HL-60 (cell line): ENCODE data around the gene TLCD4.

Experiments
- DNase-seq, 2 experiments: peaks; one replicate each; pipeline ENCODE4 v3.0.0-alpha.2; 2010 to 2020; ENCODE audit warnings: low read depth in 1 of 2, low spot score in 1 of 2
- H3K27ac ChIP-seq: fragments of 250-450 bp; sonication (Bioruptor Pico); replicated peaks from 2 replicates; pipeline ENCODE4 v1.5.1; 2020; ENCODE audit warnings: mild to moderate bottlenecking, moderate library complexity
- H3K27me3 ChIP-seq: fragments of 250-450 bp; sonication (Bioruptor Pico); 2 replicates; pipeline ENCODE4 v1.5.1; 2021; ENCODE audit warnings: mild to moderate bottlenecking, moderate library complexity; ENCODE audit not compliant: insufficient read depth, poor library complexity, severe bottlenecking
- H3K4me3 ChIP-seq: replicated peaks from 2 replicates; pipeline ENCODE4 v1.5.1; 2011; ENCODE audit warnings: mild to moderate bottlenecking, control low read depth, low read length; ENCODE audit not compliant: insufficient read depth
- CTCF ChIP-seq: IDR thresholded peaks from one replicate; pipeline ENCODE4 v1.5.1; 2011; ENCODE audit warnings: low read length, control low read depth, inconsistent platforms; ENCODE audit not compliant: insufficient read depth
- GABPA ChIP-seq: IDR thresholded peaks from 2 replicates; pipeline ENCODE4 v1.6.1; 2012; ENCODE audit warnings: low read depth
- POLR2AphosphoS5 ChIP-seq: IDR thresholded peaks from 2 replicates; pipeline ENCODE4 v1.6.1; 2012; ENCODE audit warnings: low read depth
- REST ChIP-seq: IDR thresholded peaks from 2 replicates; pipeline ENCODE4 v1.6.1; 2012; ENCODE audit warnings: low read depth; ENCODE audit not compliant: insufficient replicate concordance
- SPI1 ChIP-seq: IDR thresholded peaks from 2 replicates; pipeline ENCODE4 v1.6.1; 2012; ENCODE audit warnings: low read depth, mild to moderate bottlenecking, borderline replicate concordance

TLCD4 gene

GRCh38 chr1:95122151-95122697 is 5.1 kb downstream of the TLCD4 start:
- no peak overlapping the region for H3K27ac ChIP-seq
- TF ChIP-seq REST (no peak), SPI1 (no peak), POLR2AphosphoS5 (no peak), CTCF (no peak), GABPA (no peak)
- no peak for DNase-seq
- H3K27me3 ChIP-seq: peaks cover 14% of the 10 kb centered on the region
- H3K4me3 ChIP-seq: no peak overlapping the region

GRCh38 chr1:95124342-95124741 is 7.2 kb downstream of the TLCD4 start:
- Histone ChIP-seq H3K27me3 (peaks cover 8% of the 10 kb centered on the region), H3K27ac (no peak overlapping the region), H3K4me3 (no peak overlapping the region)
- no peak for TF ChIP-seq CTCF
- TF ChIP-seq SPI1: no peak
- no peak for TF ChIP-seq REST
- TF ChIP-seq GABPA: no peak
- no peak for TF ChIP-seq POLR2AphosphoS5
- DNase-seq: no peak

- no peak for TF ChIP-seq CTCF
- no peak for TF ChIP-seq SPI1
- no peak for TF ChIP-seq REST
- TF ChIP-seq GABPA: no peak
- no peak for TF ChIP-seq POLR2AphosphoS5
- DNase-seq: no peak
- peaks cover 8% of the 10 kb centered on the region for H3K27me3 ChIP-seq
- H3K4me3 ChIP-seq: no peak overlapping the region
- no peak overlapping the region for H3K27ac ChIP-seq
These were observed 9.2 kb downstream of the TLCD4 start for GRCh38 chr1:95126366-95126765.
